ENCODE data around the gene CRYBG1. TPM values are rescaled to one million over a fixed set of nuclear protein-coding genes. Genes with fewer than 3 reads are reported as not detected.

CRYBG1 gene
- polyA plus RNA-seq, 1 donor (not counting 4 experiments of a cell fraction or from before 2014, with no cell fraction given), result 54.7 TPM

DNA sequence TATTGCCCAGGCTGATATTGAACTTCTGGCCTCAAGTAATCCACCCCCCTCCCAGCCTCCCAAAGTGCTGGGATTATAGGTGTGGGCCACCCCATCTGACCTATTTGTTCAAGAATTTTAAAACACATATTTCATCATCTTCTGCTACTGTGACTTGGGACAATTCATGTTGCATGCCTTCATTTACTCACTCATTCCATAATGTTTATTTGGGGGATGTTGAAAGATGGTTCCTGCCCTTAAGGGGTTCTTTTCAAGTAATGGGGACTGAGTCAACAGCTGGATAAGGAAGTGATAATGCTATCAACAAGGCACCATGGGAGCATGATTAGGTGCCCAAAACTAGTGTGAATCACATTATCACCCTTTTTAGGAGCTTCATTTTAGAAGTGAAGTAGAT is 62.0 kb downstream of the CRYBG1 start:
- Histone ChIP-seq H3K27ac (ENCODE audit: control insufficient read depth, insufficient read depth, low read length) (no peak overlapping the region), H3K27me3 (ENCODE audit: control insufficient read depth, extremely low read depth, insufficient read depth, low read length) (no peaks in the 10 kb centered on the region), H4K20me1 (ENCODE audit: control insufficient read depth, extremely low read depth, insufficient read depth, low read length) (no peaks in the 10 kb centered on the region), H3K9ac (ENCODE audit: control insufficient read depth, extremely low read depth, insufficient read depth, low read length) (no peak overlapping the region), H3K4me2 (ENCODE audit: control insufficient read depth, extremely low read depth, insufficient read depth, low read depth, low read length) (no peak overlapping the region), H3K9me1 (ENCODE audit: control insufficient read depth, extremely low read depth, insufficient read depth, low read length) (no peaks in the 10 kb centered on the region), H3K36me3 (ENCODE audit: control insufficient read depth in 2 of 2, extremely low read depth in 1 of 2, insufficient read depth in 2 of 2, low read length in 2 of 2) (peaks cover 0 to 6% of the 10 kb centered on the region in 2 experiments), H3K9me3 (ENCODE audit: control insufficient read depth, low read depth, low read length) (no peaks in the 10 kb centered on the region), H3K4me3 (ENCODE audit: control insufficient read depth in 2 of 3, extremely low read depth in 1 of 3, insufficient read depth in 2 of 3, low read depth in 1 of 3, low read length in 3 of 3) (no peak overlapping the region), H3K4me1 (ENCODE audit: control insufficient read depth, extremely low read depth, insufficient read depth, low read length) (peaks cover 12% of the 10 kb centered on the region), H3K79me2 (ENCODE audit: control insufficient read depth, insufficient read depth, low read length) (no peaks in the 10 kb centered on the region), H2AFZ (ENCODE audit: control insufficient read depth, low read length) (no peak overlapping the region)
- TF ChIP-seq, protein P1, sequence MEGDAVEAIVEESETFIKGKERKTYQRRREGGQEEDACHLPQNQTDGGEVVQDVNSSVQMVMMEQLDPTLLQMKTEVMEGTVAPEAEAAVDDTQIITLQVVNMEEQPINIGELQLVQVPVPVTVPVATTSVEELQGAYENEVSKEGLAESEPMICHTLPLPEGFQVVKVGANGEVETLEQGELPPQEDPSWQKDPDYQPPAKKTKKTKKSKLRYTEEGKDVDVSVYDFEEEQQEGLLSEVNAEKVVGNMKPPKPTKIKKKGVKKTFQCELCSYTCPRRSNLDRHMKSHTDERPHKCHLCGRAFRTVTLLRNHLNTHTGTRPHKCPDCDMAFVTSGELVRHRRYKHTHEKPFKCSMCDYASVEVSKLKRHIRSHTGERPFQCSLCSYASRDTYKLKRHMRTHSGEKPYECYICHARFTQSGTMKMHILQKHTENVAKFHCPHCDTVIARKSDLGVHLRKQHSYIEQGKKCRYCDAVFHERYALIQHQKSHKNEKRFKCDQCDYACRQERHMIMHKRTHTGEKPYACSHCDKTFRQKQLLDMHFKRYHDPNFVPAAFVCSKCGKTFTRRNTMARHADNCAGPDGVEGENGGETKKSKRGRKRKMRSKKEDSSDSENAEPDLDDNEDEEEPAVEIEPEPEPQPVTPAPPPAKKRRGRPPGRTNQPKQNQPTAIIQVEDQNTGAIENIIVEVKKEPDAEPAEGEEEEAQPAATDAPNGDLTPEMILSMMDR (optimal IDR thresholded peaks at IDR 0.05 in 1 of 3, IDR thresholded peaks at IDR 0.05 in 1 of 3, conservative IDR thresholded peaks at IDR 0.05 in 1 of 3; ENCODE audit: extremely low read depth in 1 of 3, insufficient read depth in 2 of 3, low read length in 3 of 3), result no peak
- TF ChIP-seq EZH2 (IDR thresholded peaks at IDR 0.05; ENCODE audit: low read length), result no peak
- DNase-seq (ENCODE audit: low read depth, low spot score) (peak; percentile 30), FAIRE-seq (peak; percentile 75)
- dilution Hi-C loops (cut with MboI; ENCODE audit: extremely low pct_ligation_motif_present, low sequenced_read_pairs), result no loop called here

DNA sequence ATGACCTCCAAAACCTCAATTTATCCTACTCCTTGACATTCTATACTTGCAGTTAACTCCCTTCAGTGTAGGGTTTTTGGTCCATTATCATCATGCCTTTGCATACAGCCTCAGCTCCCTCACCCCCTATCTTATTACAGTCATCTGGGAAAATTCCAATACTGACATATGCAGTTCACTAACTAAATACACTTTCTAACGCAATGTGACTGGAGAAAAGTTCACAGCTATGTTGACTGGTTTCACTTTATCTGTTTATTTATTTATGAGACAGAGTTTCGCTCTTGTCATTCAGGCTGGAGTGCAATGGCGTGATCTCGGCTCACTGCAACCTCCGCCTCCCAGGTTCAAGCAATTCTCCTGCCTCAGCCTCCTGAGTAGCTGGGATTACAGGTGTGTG is 64.9 kb downstream of the CRYBG1 start:
- Histone ChIP-seq H3K9me3 (ENCODE audit: control insufficient read depth, low read depth, low read length) (no peaks in the 10 kb centered on the region), H3K79me2 (ENCODE audit: control insufficient read depth, insufficient read depth, low read length) (no peaks in the 10 kb centered on the region), H2AFZ (ENCODE audit: control insufficient read depth, low read length) (no peak overlapping the region), H3K4me1 (ENCODE audit: control insufficient read depth, extremely low read depth, insufficient read depth, low read length) (peaks cover 12% of the 10 kb centered on the region), H3K9me1 (ENCODE audit: control insufficient read depth, extremely low read depth, insufficient read depth, low read length) (no peaks in the 10 kb centered on the region), H3K27me3 (ENCODE audit: control insufficient read depth, extremely low read depth, insufficient read depth, low read length) (no peaks in the 10 kb centered on the region), H3K4me3 (ENCODE audit: control insufficient read depth in 2 of 3, extremely low read depth in 1 of 3, insufficient read depth in 2 of 3, low read depth in 1 of 3, low read length in 3 of 3) (no peak overlapping the region), H3K36me3 (ENCODE audit: control insufficient read depth in 2 of 2, extremely low read depth in 1 of 2, insufficient read depth in 2 of 2, low read length in 2 of 2) (peaks cover 0 to 4% of the 10 kb centered on the region in 2 experiments), H3K4me2 (ENCODE audit: control insufficient read depth, extremely low read depth, insufficient read depth, low read depth, low read length) (no peak overlapping the region), H3K9ac (ENCODE audit: control insufficient read depth, extremely low read depth, insufficient read depth, low read length) (no peak overlapping the region), H4K20me1 (ENCODE audit: control insufficient read depth, extremely low read depth, insufficient read depth, low read length) (no peaks in the 10 kb centered on the region), H3K27ac (ENCODE audit: control insufficient read depth, insufficient read depth, low read length) (no peak overlapping the region)
- no peak for FAIRE-seq
- TF ChIP-seq, protein P1 (optimal IDR thresholded peaks at IDR 0.05 in 1 of 3, IDR thresholded peaks at IDR 0.05 in 1 of 3, conservative IDR thresholded peaks at IDR 0.05 in 1 of 3; ENCODE audit: extremely low read depth in 1 of 3, insufficient read depth in 2 of 3, low read length in 3 of 3), result no peak
- no peak for TF ChIP-seq EZH2 (IDR thresholded peaks at IDR 0.05; ENCODE audit: low read length)
- no peak for DNase-seq (ENCODE audit: low read depth, low spot score)
- dilution Hi-C loops (cut with MboI; ENCODE audit: extremely low pct_ligation_motif_present, low sequenced_read_pairs), result no loop called here
